H9 (cell line): ENCODE results near the gene C10orf105. TPM values are rescaled to one million over a fixed set of nuclear protein-coding genes. Genes with fewer than 3 reads are reported as not detected.

Experiments used
- DNase-seq: peaks from one replicate; pipeline ENCODE4 v3.0.0-alpha.2; 2017
- H2AFZ ChIP-seq: one replicate; pipeline ENCODE4 v1.6.1; 2013; ENCODE audit warnings: mild to moderate bottlenecking, low read length, control low read depth, moderate library complexity
- H2AK5ac ChIP-seq: 2 replicates; pipeline ENCODE4 v1.6.1; 2013; ENCODE audit warnings: low read length, control low read depth, mixed read lengths; ENCODE audit not compliant: insufficient read length
- H2BK120ac ChIP-seq: one replicate; pipeline ENCODE4 v1.6.1; 2013; ENCODE audit warnings: low read depth, mild to moderate bottlenecking, low read length, control low read depth, inconsistent platforms; ENCODE audit not compliant: poor library complexity, severe bottlenecking
- H2BK12ac ChIP-seq: 2 replicates; pipeline ENCODE4 v1.6.1; 2013; ENCODE audit warnings: low read length, control low read depth, mixed read lengths, low read depth; ENCODE audit not compliant: insufficient read length
- H2BK15ac ChIP-seq: 2 replicates; pipeline ENCODE4 v1.6.1; 2013; ENCODE audit warnings: low read depth, low read length, control low read depth
- H2BK20ac ChIP-seq: one replicate; pipeline ENCODE4 v1.6.1; 2013; ENCODE audit warnings: low read depth, mild to moderate bottlenecking, low read length, control low read depth, inconsistent platforms; ENCODE audit not compliant: poor library complexity, severe bottlenecking
- H2BK5ac ChIP-seq: 2 replicates; pipeline ENCODE4 v1.6.1; 2013; ENCODE audit warnings: low read length, control low read depth, mixed read lengths; ENCODE audit not compliant: insufficient read length
- H3K14ac ChIP-seq: 2 replicates; pipeline ENCODE4 v1.6.1; 2013; ENCODE audit warnings: low read length, control low read depth; ENCODE audit not compliant: insufficient read depth
- H3K18ac ChIP-seq: 2 replicates; pipeline ENCODE4 v1.6.1; 2013; ENCODE audit warnings: low read depth, mild to moderate bottlenecking, mixed read lengths, low read length, control low read depth; ENCODE audit not compliant: insufficient read length
- H3K23ac ChIP-seq: 2 replicates; pipeline ENCODE4 v1.6.1; 2013; ENCODE audit warnings: low read length, control low read depth, mixed read lengths, low read depth; ENCODE audit not compliant: insufficient read length
- H3K23me2 ChIP-seq: 2 replicates; pipeline ENCODE4 v1.6.1; 2013; ENCODE audit warnings: low read depth, mild to moderate bottlenecking, mixed read lengths, low read length, control low read depth; ENCODE audit not compliant: insufficient read length, poor library complexity, severe bottlenecking
- H3K27ac ChIP-seq: 2 replicates; pipeline ENCODE4 v1.5.1; 2013; ENCODE audit warnings: low read length, control low read depth, mixed read lengths, low read depth; ENCODE audit not compliant: insufficient read length
- H3K27me3 ChIP-seq: 2 replicates; pipeline ENCODE4 v1.6.1; 2013; ENCODE audit warnings: low read length, control low read depth, inconsistent platforms; ENCODE audit not compliant: insufficient read depth
- H3K4ac ChIP-seq: 2 replicates; pipeline ENCODE4 v1.6.1; 2013; ENCODE audit warnings: low read depth, mild to moderate bottlenecking, control low read depth, inconsistent platforms, low read length, moderate library complexity
- H3K4me1 ChIP-seq: 2 replicates; pipeline ENCODE4 v1.6.1; 2013; ENCODE audit warnings: low read length, control low read depth, inconsistent platforms; ENCODE audit not compliant: insufficient read depth
- H3K4me2 ChIP-seq: 2 replicates; pipeline ENCODE4 v1.6.1; 2013; ENCODE audit warnings: low read length, control low read depth, mixed read lengths; ENCODE audit not compliant: insufficient read length, insufficient read depth
- H3K56ac ChIP-seq: 2 replicates; pipeline ENCODE4 v1.6.1; 2013; ENCODE audit warnings: low read depth, mild to moderate bottlenecking, mixed read lengths, low read length, control low read depth; ENCODE audit not compliant: insufficient read length
- H3K79me1 ChIP-seq: 2 replicates; pipeline ENCODE4 v1.6.1; 2013; ENCODE audit warnings: low read depth, mild to moderate bottlenecking, moderate library complexity, low read length, control low read depth, inconsistent platforms; ENCODE audit not compliant: insufficient read depth, poor library complexity, severe bottlenecking
- H3K79me2 ChIP-seq: 2 replicates; pipeline ENCODE4 v1.6.1; 2013; ENCODE audit warnings: low read length, control low read depth, inconsistent platforms; ENCODE audit not compliant: insufficient read depth
- H3K9ac ChIP-seq: 2 replicates; pipeline ENCODE4 v1.6.1; 2013; ENCODE audit warnings: low read length, control low read depth, mixed read lengths; ENCODE audit not compliant: insufficient read length; ENCODE audit errors: extremely low read depth
- H3K9me3 ChIP-seq: one replicate; pipeline ENCODE4 v1.6.1; 2013; ENCODE audit warnings: low read depth, low read length, inconsistent platforms; ENCODE audit not compliant: control insufficient read depth
- H3T11ph ChIP-seq: one replicate; pipeline ENCODE4 v1.6.1; 2013; ENCODE audit warnings: mild to moderate bottlenecking, low read length, control low read depth, inconsistent platforms
- H4K20me1 ChIP-seq: one replicate; pipeline ENCODE4 v1.6.1; 2013; ENCODE audit not compliant: control insufficient read depth, insufficient read length, insufficient read depth
- H4K5ac ChIP-seq: 2 replicates; pipeline ENCODE4 v1.6.1; 2013; ENCODE audit warnings: low read depth, mild to moderate bottlenecking, mixed read lengths, low read length, control low read depth; ENCODE audit not compliant: insufficient read length
- H4K8ac ChIP-seq: replicated peaks from 2 replicates; pipeline ENCODE4 v1.6.1; 2013; ENCODE audit warnings: low read length, control low read depth, mixed read lengths, low read depth; ENCODE audit not compliant: insufficient read length
- H4K91ac ChIP-seq: 2 replicates; pipeline ENCODE4 v1.6.1; 2013; ENCODE audit warnings: low read depth, mild to moderate bottlenecking, moderate library complexity, mixed read lengths, low read length, control low read depth; ENCODE audit not compliant: insufficient read length
- H3K27ac Mint-ChIP-seq, 3 experiments: 2 replicates in 2 of 3; 3 replicates in 1 of 3; pipeline ENCODE4 v1.8.0; 2020 to 2021; ENCODE audit warnings: mixed read lengths in 3 of 3, mild to moderate bottlenecking in 1 of 3, moderate library complexity in 1 of 3
- H3K27me3 Mint-ChIP-seq: 2 replicates; pipeline ENCODE4 v1.8.0; 2021; ENCODE audit warnings: low read depth, mild to moderate bottlenecking, moderate library complexity, mixed read lengths
- H3K36me3 Mint-ChIP-seq, 3 experiments: 2 replicates in 2 of 3; 3 replicates in 1 of 3; pipeline ENCODE4 v1.8.0; 2020 to 2021; ENCODE audit warnings: low read depth in 3 of 3, mixed read lengths in 3 of 3; ENCODE audit not compliant: insufficient read depth in 1 of 3
- H3K4me1 Mint-ChIP-seq, 2 experiments: 2 replicates each; pipeline ENCODE4 v1.8.0; 2020; ENCODE audit warnings: mixed read lengths in 2 of 2
- H3K4me3 Mint-ChIP-seq, 2 experiments: 2 replicates in 1 of 2; 3 replicates in 1 of 2; pipeline ENCODE4 v1.8.0; 2020 to 2021; ENCODE audit warnings: mild to moderate bottlenecking in 2 of 2, mixed read lengths in 2 of 2, moderate library complexity in 1 of 2
- H3K9me3 Mint-ChIP-seq, 2 experiments: 2 replicates in 1 of 2; 3 replicates in 1 of 2; pipeline ENCODE4 v1.8.0; 2020; ENCODE audit warnings: mild to moderate bottlenecking in 2 of 2, mixed read lengths in 2 of 2, moderate library complexity in 1 of 2
- CTCF ChIP-seq: fragments of 200-600 bp; sonication (generic); conservative IDR thresholded peaks from 3 replicates; pipeline ENCODE4 v1.8.0; 2021; ENCODE audit warnings: antibody characterized with exemption, mild to moderate bottlenecking
- WGBS: extraction: QIAGEN DNeasy Blood & Tissue Kit; methylation state at CpG from one replicate; pipeline ENCODE4 v1.1.7; 2013; ENCODE audit warnings: missing lambda C conversion rate, low lambda C conversion rate, mixed read lengths; ENCODE audit not compliant: insufficient read length; ENCODE audit errors: extremely low coverage; 5-methylcytosine and 5-hydroxymethylcytosine counted together
- total RNA-seq: library from RNA; stranded (reverse); gene quantifications from 2 replicates; pipeline ENCODE4 v1.2.1, GENCODE V29; 2021

The C10orf105 gene
- total RNA-seq, 1 experiment from 2014 or later = 0.26 TPM

DNA sequence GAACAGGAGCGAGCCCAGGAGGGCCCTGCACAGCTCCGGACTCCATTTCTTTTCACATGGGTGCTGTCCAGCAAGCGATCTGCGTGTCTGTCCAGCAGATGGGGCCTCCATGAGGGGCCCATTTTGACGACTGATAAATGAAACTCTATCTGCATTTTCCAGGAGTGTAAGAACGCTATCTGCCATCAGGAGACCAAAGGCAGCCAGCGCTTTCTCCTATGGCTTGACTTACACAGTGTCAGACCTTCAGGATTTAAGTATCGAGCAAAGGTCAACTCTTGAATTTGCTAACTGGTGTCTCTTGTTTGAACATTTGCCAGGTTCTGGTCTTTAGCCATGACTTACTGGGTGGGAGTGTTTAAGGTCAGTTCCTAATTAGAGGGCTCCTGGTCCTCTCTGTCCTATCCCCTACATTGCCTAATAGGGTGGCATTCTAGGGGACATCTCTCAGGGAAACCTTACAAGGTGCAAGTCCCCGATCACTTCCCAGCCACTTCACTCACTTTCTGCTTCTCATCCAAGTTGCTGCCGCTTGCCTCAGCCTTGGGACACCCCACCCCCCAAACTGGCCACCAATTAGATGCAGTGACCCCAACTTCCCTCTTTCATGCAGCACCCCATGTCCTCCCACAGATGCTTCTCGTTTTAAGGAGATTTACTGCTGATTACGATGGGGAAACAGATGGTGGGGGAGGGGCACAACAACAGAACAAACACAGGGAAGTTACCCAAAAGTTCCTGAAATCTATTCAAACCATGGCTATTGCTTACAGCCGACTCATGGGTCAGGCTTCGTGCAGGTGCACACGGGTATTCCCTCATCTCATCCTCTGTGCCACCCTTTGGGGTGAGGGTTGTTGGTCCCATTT, 33.7 kb upstream of the C10orf105 start:
- no peak overlapping the region for H3K4me2 ChIP-seq
- Mint-ChIP-seq H3K36me3 (no peaks in the 10 kb centered on the region), H3K4me3 (no peak overlapping the region; a peak in 1 of 5 replicates), H3K4me1 (peaks cover 18 to 40% of the 10 kb centered on the region in 2 experiments), H3K27me3 (peaks cover 2% of the 10 kb centered on the region), H3K9me3 (no peaks in the 10 kb centered on the region; a peak in 2 of 5 replicates), H3K27ac (no peak overlapping the region; a peak in 2 of 7 replicates)
- no peak overlapping the region for H3T11ph ChIP-seq
- no peak overlapping the region for H2AK5ac ChIP-seq
- no CpG with 5 or more reads among the region's 15 CpGs for WGBS
- no peak overlapping the region for H3K27ac ChIP-seq
- no peak overlapping the region for H4K5ac ChIP-seq
- no peak overlapping the region for H3K23ac ChIP-seq
- no peaks in the 10 kb centered on the region for H3K9me3 ChIP-seq
- H3K79me2 ChIP-seq = no peaks in the 10 kb centered on the region; the same call in 1 of the 2 replicates
- no peak overlapping the region for H2BK15ac ChIP-seq
- TF ChIP-seq CTCF = no peak
- H3K4me1 ChIP-seq = no peaks in the 10 kb centered on the region
- H2AFZ ChIP-seq = no peak overlapping the region
- H2BK20ac ChIP-seq = no peak overlapping the region
- no peak for DNase-seq
- H3K23me2 ChIP-seq = no peaks in the 10 kb centered on the region
- H4K20me1 ChIP-seq = no peaks in the 10 kb centered on the region
- no peak overlapping the region for H4K8ac ChIP-seq
- no peak overlapping the region for H3K18ac ChIP-seq
- H3K79me1 ChIP-seq = no peaks in the 10 kb centered on the region
- no peaks in the 10 kb centered on the region for H3K27me3 ChIP-seq
- no peak overlapping the region for H3K4ac ChIP-seq
- H3K14ac ChIP-seq = no peak overlapping the region
- no peak overlapping the region for H2BK5ac ChIP-seq
- no peak overlapping the region for H2BK120ac ChIP-seq
- H4K91ac ChIP-seq = no peak overlapping the region
- no peak overlapping the region for H2BK12ac ChIP-seq
- no peak overlapping the region for H3K56ac ChIP-seq
- H3K9ac ChIP-seq = no peak overlapping the region
